ENCODE data around the gene CNFN. TPM values are rescaled to one million over a fixed set of nuclear protein-coding genes. Genes with fewer than 3 reads are reported as not detected.
"Not testable (repeated sequence)": the region's sequence is repeated elsewhere in the genome, so short reads cannot be mapped to it uniquely, and the experiment has no call there.

CNFN gene
- polyA plus RNA-seq, 6 donors from 2014 or later: 24.1 to 53.3 (median 37.7) TPM

- Mint-ChIP-seq H3K4me1 (peaks cover 0 to 20% (median 0%) of the 10 kb centered on the region in 3 donors), H3K4me3 (no peak overlapping the region), H3K27ac (peak overlapping the region in 1 of 6 donors; percentile 90), H3K9me3 (no peaks in the 10 kb centered on the region), H3K27me3 (no peaks in the 10 kb centered on the region), H3K36me3 (peaks cover 9 to 44% of the 10 kb centered on the region in 2 donors)
- no peak for DNase-seq
- no peak for ATAC-seq (ENCODE audit: low read depth in 2 of 2)
Measured at GRCh38 chr19:42349378-42350107, 40.6 kb downstream of the CNFN start.

GRCh38 chr19:42348211-42348610 is 41.9 kb downstream of the CNFN start:
- Mint-ChIP-seq H3K4me1 (peaks cover 0 to 16% (median 0%) of the 10 kb centered on the region in 3 donors), H3K27ac (no peak overlapping the region), H3K4me3 (peak overlapping the region in 1 of 8 donors; percentile 29), H3K9me3 (no peaks in the 10 kb centered on the region), H3K36me3 (peaks cover 9 to 35% of the 10 kb centered on the region in 2 donors), H3K27me3 (no peaks in the 10 kb centered on the region)
- DNase-seq (no peak), ATAC-seq (ENCODE audit: low read depth in 2 of 2) (no peak)

- Mint-ChIP-seq H3K27me3 (no peaks in the 10 kb centered on the region), H3K9me3 (no peaks in the 10 kb centered on the region), H3K4me1 (peaks cover 0 to 11% (median 0%) of the 10 kb centered on the region in 3 donors), H3K36me3 (peaks cover 9 to 26% of the 10 kb centered on the region in 2 donors), H3K27ac (no peak overlapping the region), H3K4me3 (no peak overlapping the region)
- no peak for ATAC-seq (ENCODE audit: low read depth in 2 of 2)
- DNase-seq: no peak
Measured at GRCh38 chr19:42345191-42345812, 44.8 kb downstream of the CNFN start.

- peak overlapping the region in 1 of 6 donors; percentile 76 for H3K27ac Mint-ChIP-seq
- peaks cover 0 to 4% (median 0%) of the 10 kb centered on the region in 3 donors for H3K4me1 Mint-ChIP-seq
- H3K4me3 Mint-ChIP-seq: no peak overlapping the region
- H3K27me3 Mint-ChIP-seq: no peaks in the 10 kb centered on the region
- H3K36me3 Mint-ChIP-seq: peaks cover 9 to 26% of the 10 kb centered on the region in 2 donors
- no peak for DNase-seq
- no peaks in the 10 kb centered on the region for H3K9me3 Mint-ChIP-seq
- ATAC-seq (ENCODE audit: low read depth in 2 of 2): no peak
Measured at GRCh38 chr19:42344336-42344893, 45.7 kb downstream of the CNFN start.

GRCh38 chr19:42343344-42344110 is 46.6 kb downstream of the CNFN start:
- no peaks in the 10 kb centered on the region for H3K9me3 Mint-ChIP-seq
- H3K4me1 Mint-ChIP-seq: peaks cover 0 to 3% (median 0%) of the 10 kb centered on the region in 3 donors
- H3K4me3 Mint-ChIP-seq: peak overlapping the region in 1 of 8 donors; percentile 66
- ATAC-seq (ENCODE audit: low read depth in 2 of 2): no peak
- peaks cover 9 to 24% of the 10 kb centered on the region in 2 donors for H3K36me3 Mint-ChIP-seq
- DNase-seq: no peak
- H3K27ac Mint-ChIP-seq: no peak overlapping the region
- H3K27me3 Mint-ChIP-seq: no peaks in the 10 kb centered on the region

GRCh38 chr19:42339922-42340321 is 50.2 kb downstream of the CNFN start:
- not testable (repeated sequence) for H3K9me3 Mint-ChIP-seq; H3K4me1 Mint-ChIP-seq; H3K27me3 Mint-ChIP-seq; H3K36me3 Mint-ChIP-seq; H3K4me3 Mint-ChIP-seq; ATAC-seq (ENCODE audit: low read depth in 2 of 2); H3K27ac Mint-ChIP-seq; DNase-seq

GRCh38 chr19:42339126-42339860 is 50.8 kb downstream of the CNFN start:
- ATAC-seq (ENCODE audit: low read depth in 2 of 2); DNase-seq; H3K27ac Mint-ChIP-seq; H3K4me1 Mint-ChIP-seq; H3K4me3 Mint-ChIP-seq; H3K27me3 Mint-ChIP-seq; H3K9me3 Mint-ChIP-seq; H3K36me3 Mint-ChIP-seq: not testable (repeated sequence)

Other genes with a start within 250 kb of the CNFN start
- 100 to 1,000 TPM; 127 to 150 (median 140) TPM for gene DEDD2, start 172.6 kb downstream of the CNFN start, polyA plus RNA-seq (ENCODE audit: low read depth in 6 of 6)
- 1 to 10 TPM in 5 of 6 donors, not detected in 1; 4.0 to 8.6 (median 5.1) TPM for gene ZNF526, start 170.0 kb downstream of the CNFN start, polyA plus RNA-seq (ENCODE audit: low read depth in 6 of 6)
- 10 to 100 TPM; 11.7 to 30.9 (median 18.3) TPM for gene GSK3A, start 147.7 kb downstream of the CNFN start, polyA plus RNA-seq (ENCODE audit: low read depth in 6 of 6)
- gene ERF, start 135.2 kb downstream of the CNFN start, polyA plus RNA-seq (ENCODE audit: low read depth in 6 of 6): 1 to 10 TPM in 5 of 6 donors, under 1 TPM in 1; 0.68 to 8.2 (median 3.8) TPM
- gene CIC, start 121.0 kb downstream of the CNFN start, polyA plus RNA-seq (ENCODE audit: low read depth in 6 of 6): 1 to 10 TPM in 5 of 6 donors, under 1 TPM in 1; 0.05 to 5.3 (median 2.1) TPM
- under 1 TPM in 3 of 6 donors, not detected in 3; 0.25 to 0.51 (median 0.34) TPM for gene PRR19, start 88.2 kb downstream of the CNFN start, polyA plus RNA-seq (ENCODE audit: low read depth in 6 of 6)
- gene PAFAH1B3, start 87.7 kb downstream of the CNFN start, polyA plus RNA-seq (ENCODE audit: low read depth in 6 of 6): 10 to 100 TPM; 12.3 to 25.9 (median 24.4) TPM
- not detected for gene TMEM145, start 77.0 kb downstream of the CNFN start, polyA plus RNA-seq (ENCODE audit: low read depth in 6 of 6)
- gene MEGF8, start 64.7 kb downstream of the CNFN start, polyA plus RNA-seq (ENCODE audit: low read depth in 6 of 6): 1 to 10 TPM in 1 of 6 donors, under 1 TPM in 4, not detected in 1; 0.34 to 1.5 (median 0.45) TPM
- gene LIPE, start 37.1 kb upstream of the CNFN start, polyA plus RNA-seq (ENCODE audit: low read depth in 6 of 6): 10 to 100 TPM in 4 of 6 donors, 1 to 10 TPM in 2; 7.2 to 16.5 (median 11.6) TPM
- gene CXCL17, start 52.6 kb upstream of the CNFN start, polyA plus RNA-seq (ENCODE audit: low read depth in 6 of 6): not detected
- gene CEACAM1, start 138.2 kb upstream of the CNFN start, polyA plus RNA-seq (ENCODE audit: low read depth in 6 of 6): 1 to 10 TPM in 5 of 6 donors, not detected in 1; 2.8 to 4.3 (median 3.4) TPM
- not detected for gene CEACAM8, start 204.6 kb upstream of the CNFN start, polyA plus RNA-seq (ENCODE audit: low read depth in 6 of 6)

All from naive B cell (primary cell).